ENCODE results near the gene ITGA1.
A peak's percentile ranks its signal among the peaks of the same experiment; 100 is the strongest.

GRCh38 chr5:52799983-52800393 lies 12.3 kb downstream of the ITGA1 start:
- TF ChIP-seq ZNF830 (tag by site-specific recombination; IDR thresholded peaks at IDR 0.05; ENCODE audit: low read depth): no peak
- no peak for TF ChIP-seq MZF1 (tag by site-specific recombination; IDR thresholded peaks at IDR 0.05; ENCODE audit: borderline replicate concordance)
- TF ChIP-seq ZNF335 (tag by site-specific recombination; conservative IDR thresholded peaks at IDR 0.05): no peak; the same call in 1 of the 2 replicates
- no peak for TF ChIP-seq MYNN (tag by site-specific recombination; IDR thresholded peaks at IDR 0.05; ENCODE audit: borderline replicate concordance)
- peak; percentile 87 for TF ChIP-seq ZSCAN16 (tag by site-specific recombination; IDR thresholded peaks at IDR 0.05)
- TF ChIP-seq ZNF785 (tag by site-specific recombination; IDR thresholded peaks at IDR 0.05): no peak
